GM18502 (cell line): ENCODE data around the gene ZNF628.

Experiments
- ATAC-seq: cut with Tn5 transposase; IDR thresholded peaks from one replicate; pipeline ENCODE4 v1.9.1; 2021; ENCODE audit warnings: mild to moderate bottlenecking; ENCODE audit not compliant: unreplicated experiment, poor library complexity

Gene ZNF628

GRCh38 chr19:55464039-55464661 lies 12.3 kb upstream of the ZNF628 start:
- no peak for ATAC-seq

GRCh38 chr19:55464662-55465054 lies 11.8 kb upstream of the ZNF628 start, which contains the start of gene C19orf85:
Gene C19orf85 (minus strand): TSS chr19:55464751. CDS start chr19:55464554, 197 bp downstream.
- ATAC-seq: no peak

GRCh38 chr19:55465460-55466240 lies 10.8 kb upstream of the ZNF628 start:
- ATAC-seq: no peak

- no peak for ATAC-seq
Measured at GRCh38 chr19:55466241-55466614, 10.2 kb upstream of the ZNF628 start.

GRCh38 chr19:55467236-55468053 lies 9.0 kb upstream of the ZNF628 start:
- ATAC-seq: peak; percentile 60

- ATAC-seq: no peak
Measured at GRCh38 chr19:55468054-55468393, 8.4 kb upstream of the ZNF628 start.

GRCh38 chr19:55471266-55471665 lies 5.2 kb upstream of the ZNF628 start:
- ATAC-seq: no peak

- ATAC-seq: no peak
Measured at GRCh38 chr19:55472463-55472862, 4.0 kb upstream of the ZNF628 start.

- ATAC-seq: no peak
Measured at GRCh38 chr19:55473225-55474012, 3.0 kb upstream of the ZNF628 start.

- ATAC-seq: no peak
Measured at GRCh38 chr19:55474269-55475265, 1.9 kb upstream of the ZNF628 start.

GRCh38 chr19:55477905-55478304 lies 1.5 kb downstream of the ZNF628 start:
- ATAC-seq: no peak

- ATAC-seq: no peak
Measured at GRCh38 chr19:55478364-55478763, 1.9 kb downstream of the ZNF628 start.

- no peak for ATAC-seq
Measured at GRCh38 chr19:55479045-55479444, 2.6 kb downstream of the ZNF628 start.

- no peak for ATAC-seq
Measured at GRCh38 chr19:55479451-55480230, 3.2 kb downstream of the ZNF628 start.

GRCh38 chr19:55481148-55481793 lies 4.9 kb downstream of the ZNF628 start:
- no peak for ATAC-seq

GRCh38 chr19:55481794-55482155 lies 5.4 kb downstream of the ZNF628 start:
- no peak for ATAC-seq

- ATAC-seq: no peak
Measured at GRCh38 chr19:55482156-55482961, 5.9 kb downstream of the ZNF628 start.
